ENCODE results near the gene WDR33. TPM values are rescaled to one million over a fixed set of nuclear protein-coding genes. Genes with fewer than 3 reads are reported as not detected.

The WDR33 gene
- total and polyA plus RNA-seq, 2 experiments from 2014 or later = 16.9 to 43.8 TPM

- TF ChIP-seq EZH2phosphoT487 (IDR thresholded peaks at IDR 0.05; ENCODE audit: insufficient read depth, low read depth) = no peak
- TF ChIP-seq EZH2 (IDR thresholded peaks at IDR 0.05; ENCODE audit: insufficient read depth, poor library complexity, severe bottlenecking) = no peak
- H3K9me3 ChIP-seq (ENCODE audit: low read depth) = no peaks in the 10 kb centered on the region
- WGBS, 2 experiments (ENCODE audit: low coverage in 1 of 2, low lambda C conversion rate in 2 of 2, missing lambda C conversion rate in 2 of 2) = 96% methylated on average over 26 to 27 of the region's 27 CpGs
- peaks cover 8% of the 10 kb centered on the region; the same call in 1 of the 2 replicates for H3F3A ChIP-seq (ENCODE audit: insufficient read depth)
- DNase-seq = no peak
- H3K9me2 ChIP-seq (ENCODE audit: insufficient read depth) = no peaks in the 10 kb centered on the region
- H3K27me3 ChIP-seq (replicated peaks; ENCODE audit: insufficient read depth) = no peaks in the 10 kb centered on the region
- peaks cover 18% of the 10 kb centered on the region for H3K4me1 ChIP-seq (ENCODE audit: insufficient read depth)
- H3K79me2 ChIP-seq (ENCODE audit: insufficient read depth) = peaks cover 15% of the 10 kb centered on the region
- H3K36me3 ChIP-seq (ENCODE audit: low read depth) = no peaks in the 10 kb centered on the region
- H3K27ac ChIP-seq = no peak overlapping the region
- H3K4me3 ChIP-seq = no peak overlapping the region
- no peaks in the 10 kb centered on the region for H4K20me1 ChIP-seq (ENCODE audit: insufficient read depth)
- H2AFZ ChIP-seq = no peak overlapping the region
- H3K9ac ChIP-seq = no peak overlapping the region
- no peak overlapping the region for H3K4me2 ChIP-seq (ENCODE audit: unreplicated experiment)
- in situ Hi-C loops (cut with MboI) = no loop called here
These were observed 112.2 kb downstream of the WDR33 start for GRCh38 chr2:127698553-127699355.

- Histone ChIP-seq H3K9ac (no peak overlapping the region), H3K4me3 (no peak overlapping the region), H3K79me2 (ENCODE audit: insufficient read depth) (peaks cover 3% of the 10 kb centered on the region), H3K27ac (no peak overlapping the region), H3F3A (ENCODE audit: insufficient read depth) (peaks cover 6% of the 10 kb centered on the region; the same call in 1 of the 2 replicates), H3K4me2 (ENCODE audit: unreplicated experiment) (no peak overlapping the region), H3K27me3 (replicated peaks; ENCODE audit: insufficient read depth) (no peaks in the 10 kb centered on the region), H3K4me1 (ENCODE audit: insufficient read depth) (peaks cover 11% of the 10 kb centered on the region), H4K20me1 (ENCODE audit: insufficient read depth) (no peaks in the 10 kb centered on the region), H3K9me2 (ENCODE audit: insufficient read depth) (no peaks in the 10 kb centered on the region), H3K9me3 (ENCODE audit: low read depth) (no peaks in the 10 kb centered on the region), H2AFZ (no peak overlapping the region), H3K36me3 (ENCODE audit: low read depth) (no peaks in the 10 kb centered on the region)
- WGBS, 2 experiments (ENCODE audit: low coverage in 1 of 2, low lambda C conversion rate in 2 of 2, missing lambda C conversion rate in 2 of 2) = 90 to 93% methylated on average over 21 of the region's 21 CpGs
- TF ChIP-seq EZH2phosphoT487 (IDR thresholded peaks at IDR 0.05; ENCODE audit: insufficient read depth, low read depth) (no peak), EZH2 (IDR thresholded peaks at IDR 0.05; ENCODE audit: insufficient read depth, poor library complexity, severe bottlenecking) (no peak)
- no peak for DNase-seq
- in situ Hi-C loops (cut with MboI) = no loop called here
These were observed 113.3 kb downstream of the WDR33 start for GRCh38 chr2:127697482-127698180.

- Histone ChIP-seq H3K4me2 (ENCODE audit: unreplicated experiment) (peak overlapping the region; percentile 70), H3K9ac (peak overlapping the region; percentile 59), H3K9me3 (ENCODE audit: low read depth) (no peaks in the 10 kb centered on the region), H3K27ac (peak overlapping the region; percentile 46), H3F3A (ENCODE audit: insufficient read depth) (no peaks in the 10 kb centered on the region), H3K4me1 (ENCODE audit: insufficient read depth) (peaks cover 4% of the 10 kb centered on the region), H3K9me2 (ENCODE audit: insufficient read depth) (no peaks in the 10 kb centered on the region), H3K36me3 (ENCODE audit: low read depth) (no peaks in the 10 kb centered on the region), H4K20me1 (ENCODE audit: insufficient read depth) (no peaks in the 10 kb centered on the region), H2AFZ (peak overlapping the region; percentile 77), H3K27me3 (replicated peaks; ENCODE audit: insufficient read depth) (no peaks in the 10 kb centered on the region), H3K4me3 (peak overlapping the region; percentile 58), H3K79me2 (ENCODE audit: insufficient read depth) (no peaks in the 10 kb centered on the region)
- DNase-seq = peak; percentile 71
- in situ Hi-C loops (cut with MboI) = no loop called here
- WGBS, 2 experiments (ENCODE audit: low coverage in 1 of 2, low lambda C conversion rate in 2 of 2, missing lambda C conversion rate in 2 of 2) = 40 to 51% methylated on average over 43 to 49 of the region's 52 CpGs
- TF ChIP-seq EZH2 (IDR thresholded peaks at IDR 0.05; ENCODE audit: insufficient read depth, poor library complexity, severe bottlenecking) (no peak), EZH2phosphoT487 (IDR thresholded peaks at IDR 0.05; ENCODE audit: insufficient read depth, low read depth) (no peak)
These were observed 115.2 kb downstream of the WDR33 start for GRCh38 chr2:127695491-127696472.

GRCh38 chr2:127694986-127695385 lies 116.0 kb downstream of the WDR33 start:
- Histone ChIP-seq H2AFZ (peak overlapping the region; percentile 77), H3K79me2 (ENCODE audit: insufficient read depth) (no peaks in the 10 kb centered on the region), H3K9me3 (ENCODE audit: low read depth) (no peaks in the 10 kb centered on the region), H3K9me2 (ENCODE audit: insufficient read depth) (no peaks in the 10 kb centered on the region), H3K4me3 (peak overlapping the region; percentile 58), H4K20me1 (ENCODE audit: insufficient read depth) (no peaks in the 10 kb centered on the region), H3K4me1 (ENCODE audit: insufficient read depth) (no peaks in the 10 kb centered on the region; the same call in 1 of the 2 replicates), H3K27me3 (replicated peaks; ENCODE audit: insufficient read depth) (no peaks in the 10 kb centered on the region), H3K36me3 (ENCODE audit: low read depth) (no peaks in the 10 kb centered on the region), H3K27ac (peak overlapping the region; percentile 46), H3F3A (ENCODE audit: insufficient read depth) (no peaks in the 10 kb centered on the region), H3K4me2 (ENCODE audit: unreplicated experiment) (peak overlapping the region; percentile 70), H3K9ac (peak overlapping the region; percentile 59)
- TF ChIP-seq EZH2phosphoT487 (IDR thresholded peaks at IDR 0.05; ENCODE audit: insufficient read depth, low read depth) = no peak
- no peak for TF ChIP-seq EZH2 (IDR thresholded peaks at IDR 0.05; ENCODE audit: insufficient read depth, poor library complexity, severe bottlenecking)
- 56 to 58% methylated on average over 9 of the region's 9 CpGs for WGBS, 2 experiments (ENCODE audit: low coverage in 1 of 2, low lambda C conversion rate in 2 of 2, missing lambda C conversion rate in 2 of 2)
- in situ Hi-C loops (cut with MboI) = no loop called here
- DNase-seq = peak; percentile 57

Data from GM23248 (cell line).